SU-DHL-6 (cell line): ENCODE results near the gene MAGEA10.
"Not testable (repeated sequence)": the region's sequence is repeated elsewhere in the genome, so short reads cannot be mapped to it uniquely, and the experiment has no call there.

ENCODE experiments used
- H2AFZ ChIP-seq: fragments of 200-600 bp; sonication (generic); 2 replicates; pipeline ENCODE4 v1.6.1; 2014; ENCODE audit warnings: low read depth, mild to moderate bottlenecking, moderate library complexity, mixed read lengths, antibody characterized with exemption, low read length; ENCODE audit not compliant: severe bottlenecking
- H3F3A ChIP-seq: fragments of 200-600 bp; shearing (Covaris generic); 2 replicates; pipeline ENCODE4 v1.6.0; 2016; ENCODE audit warnings: antibody characterized with exemption, mild to moderate bottlenecking; ENCODE audit not compliant: insufficient read depth
- H3K27ac ChIP-seq: fragments of 200-600 bp; sonication (generic); 2 replicates; pipeline ENCODE4 v1.5.1; 2016; ENCODE audit warnings: low read depth, mild to moderate bottlenecking, low read length, moderate library complexity, mixed read lengths
- H3K27me3 ChIP-seq: fragments of 200-600 bp; sonication (generic), shearing (Covaris generic); 2 replicates; pipeline ENCODE4 v1.6.0; 2014; ENCODE audit warnings: mild to moderate bottlenecking, low read length
- H3K36me3 ChIP-seq: fragments of 200-600 bp; sonication (generic); 2 replicates; pipeline ENCODE4 v1.6.1; 2014; ENCODE audit warnings: mild to moderate bottlenecking, low read length, mixed read lengths
- H3K4me2 ChIP-seq: fragments of 300-600, 200-600 bp; shearing (Covaris generic), sonication (generic); 2 replicates; pipeline ENCODE4 v1.6.0; 2014; ENCODE audit warnings: low read length, low read depth, mild to moderate bottlenecking; ENCODE audit not compliant: poor library complexity, severe bottlenecking
- H3K4me3 ChIP-seq: fragments of 200-600 bp; sonication (generic); 2 replicates; pipeline ENCODE4 v1.5.1; 2014; ENCODE audit warnings: antibody characterized with exemption, low read length, mild to moderate bottlenecking, mixed read lengths; ENCODE audit not compliant: insufficient read depth, poor library complexity, severe bottlenecking
- H3K79me2 ChIP-seq: fragments of 200-600 bp; sonication (generic); 2 replicates; pipeline ENCODE4 v1.6.1; 2014; ENCODE audit warnings: mild to moderate bottlenecking, low read length, moderate library complexity; ENCODE audit not compliant: insufficient read depth
- H3K9ac ChIP-seq: fragments of 200-600 bp; sonication (generic); 2 replicates; pipeline ENCODE4 v1.7.0; 2014; ENCODE audit warnings: mild to moderate bottlenecking, low read length
- H3K9me2 ChIP-seq: fragments of 200-600 bp; sonication (generic); replicated peaks from 2 replicates; pipeline ENCODE4 v1.6.1; 2014; ENCODE audit warnings: low read length; ENCODE audit not compliant: insufficient read depth
- H3K9me3 ChIP-seq: fragments of 200-600 bp; sonication (generic); 2 replicates; pipeline ENCODE4 v1.6.1; 2014; ENCODE audit warnings: low read length, mixed read lengths; ENCODE audit not compliant: insufficient read depth
- H4K20me1 ChIP-seq: fragments of 200-600 bp; sonication (generic); 2 replicates; pipeline ENCODE4 v1.6.1; 2014; ENCODE audit warnings: low read depth, mild to moderate bottlenecking, antibody characterized with exemption, low read length, moderate library complexity, mixed read lengths
- CTCF ChIP-seq: fragments of 200-600 bp; sonication (generic); IDR thresholded peaks from one replicate; pipeline ENCODE4 v1.5.1; 2017; ENCODE audit warnings: antibody characterized with exemption, mild to moderate bottlenecking, low read length, moderate library complexity; ENCODE audit not compliant: insufficient read depth, poor library complexity, severe bottlenecking
- EZH2phosphoT487 ChIP-seq: fragments of 200-600 bp; sonication (generic), shearing (Covaris generic); conservative IDR thresholded peaks from 2 replicates; pipeline ENCODE4 v1.6.1; 2018; ENCODE audit warnings: mild to moderate bottlenecking, antibody characterized with exemption, low read length, moderate library complexity, mixed read lengths

Gene MAGEA10

GRCh38 chrX:152138388-152138784, at the start of gene MAGEA10:
MAGEA10 (minus strand) TSS chrX:152138577; CDS start chrX:152135620, 2,957 bp downstream.
- Histone ChIP-seq H3K27ac (no peak within 1 kb of the TSS), H3F3A (no peaks in the 10 kb centered on the region), H3K4me2 (no peak within 1 kb of the TSS), H3K27me3 (no peaks in the 10 kb centered on the region), H3K9ac (no peak within 1 kb of the TSS), H3K36me3 (no peaks in the 10 kb centered on the region), H3K9me3 (no peaks in the 10 kb centered on the region), H3K79me2 (no peaks in the 10 kb centered on the region), H3K9me2 (no peaks in the 10 kb centered on the region), H3K4me3 (no peak within 1 kb of the TSS), H4K20me1 (no peaks in the 10 kb centered on the region), H2AFZ (no peak within 1 kb of the TSS)
- TF ChIP-seq EZH2phosphoT487: no peak
- no peak for TF ChIP-seq CTCF

DNA sequence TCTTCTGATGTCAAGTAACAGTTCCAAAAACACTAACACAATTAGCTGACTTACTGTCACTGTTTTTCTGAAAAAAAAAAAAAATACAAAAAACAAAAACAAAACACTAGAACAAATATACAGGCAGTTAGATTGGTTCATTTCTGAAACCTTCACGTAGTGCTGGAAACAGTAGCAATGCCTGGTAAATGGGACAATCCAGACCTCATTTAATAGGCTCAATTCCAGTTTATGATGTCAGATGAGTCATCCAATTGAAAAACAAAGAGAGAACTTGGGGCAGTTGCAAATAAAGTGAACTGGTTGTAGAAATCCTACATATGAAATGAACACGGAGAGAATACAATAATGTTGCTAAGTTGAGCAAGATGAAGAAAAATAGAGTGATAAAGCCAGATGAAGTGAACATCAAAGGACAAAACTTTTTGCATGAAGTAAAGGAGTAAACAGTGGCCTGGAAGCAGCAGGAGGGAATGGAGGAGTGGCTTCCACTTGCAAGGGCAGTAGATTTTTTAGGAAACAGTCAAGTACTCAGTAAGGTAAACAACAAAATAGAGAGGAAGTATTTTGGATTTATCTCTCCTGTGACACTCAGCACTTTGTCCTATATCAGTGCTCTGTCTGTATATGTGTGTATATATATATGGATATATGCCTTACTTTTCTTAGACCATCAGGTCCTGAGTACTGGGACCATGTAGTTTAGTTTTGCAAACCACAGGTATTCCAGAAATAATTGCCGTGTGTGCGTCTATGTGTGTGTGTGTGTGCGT, 39.3 kb upstream of the MAGEA10 start:
- TF ChIP-seq EZH2phosphoT487: no peak
- TF ChIP-seq CTCF: no peak
- Histone ChIP-seq H3K4me2 (no peak overlapping the region), H3K27ac (no peak overlapping the region), H4K20me1 (no peaks in the 10 kb centered on the region), H3K9me3 (no peaks in the 10 kb centered on the region), H2AFZ (no peak overlapping the region), H3K27me3 (no peaks in the 10 kb centered on the region), H3K4me3 (no peak overlapping the region), H3K9ac (no peak overlapping the region), H3K9me2 (no peaks in the 10 kb centered on the region), H3K79me2 (no peaks in the 10 kb centered on the region), H3F3A (no peaks in the 10 kb centered on the region), H3K36me3 (no peaks in the 10 kb centered on the region)

GRCh38 chrX:152177052-152177451, 38.7 kb upstream of the MAGEA10 start:
- no peak overlapping the region for H2AFZ ChIP-seq
- no peak overlapping the region for H3K27ac ChIP-seq
- TF ChIP-seq CTCF (no peak), EZH2phosphoT487 (no peak)
- no peaks in the 10 kb centered on the region for H3K9me2 ChIP-seq
- no peaks in the 10 kb centered on the region for H3K79me2 ChIP-seq
- H3K36me3 ChIP-seq: no peaks in the 10 kb centered on the region
- no peak overlapping the region for H3K9ac ChIP-seq
- H3K27me3 ChIP-seq: no peaks in the 10 kb centered on the region
- H3F3A ChIP-seq: no peaks in the 10 kb centered on the region
- H3K9me3 ChIP-seq: no peaks in the 10 kb centered on the region
- no peak overlapping the region for H3K4me2 ChIP-seq
- no peaks in the 10 kb centered on the region for H4K20me1 ChIP-seq
- no peak overlapping the region for H3K4me3 ChIP-seq

DNA sequence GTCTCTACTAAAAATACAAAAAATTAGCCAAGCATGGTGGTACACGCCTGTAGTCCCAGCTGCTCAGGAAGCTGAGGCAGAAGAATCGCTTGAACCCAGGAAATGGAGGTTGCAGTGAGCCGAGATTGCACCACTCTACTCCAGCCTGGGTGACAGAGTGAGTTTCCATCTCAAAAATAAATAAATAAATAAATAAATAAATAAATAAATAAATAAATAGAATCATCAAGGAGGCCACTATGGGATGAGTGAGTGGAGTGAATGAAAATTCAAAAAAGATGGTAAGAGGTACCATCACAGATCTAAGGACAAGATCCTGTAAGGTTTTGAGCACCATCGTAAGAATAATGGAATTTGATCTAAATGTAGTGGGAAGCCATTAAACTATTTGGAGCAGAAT, 37.5 kb upstream of the MAGEA10 start:
- not testable (repeated sequence) for H2AFZ ChIP-seq, H3F3A ChIP-seq, H3K4me3 ChIP-seq, H3K9me3 ChIP-seq, H4K20me1 ChIP-seq, H3K79me2 ChIP-seq, H3K36me3 ChIP-seq, H3K4me2 ChIP-seq, H3K27me3 ChIP-seq, H3K9me2 ChIP-seq, H3K9ac ChIP-seq, H3K27ac ChIP-seq

DNA sequence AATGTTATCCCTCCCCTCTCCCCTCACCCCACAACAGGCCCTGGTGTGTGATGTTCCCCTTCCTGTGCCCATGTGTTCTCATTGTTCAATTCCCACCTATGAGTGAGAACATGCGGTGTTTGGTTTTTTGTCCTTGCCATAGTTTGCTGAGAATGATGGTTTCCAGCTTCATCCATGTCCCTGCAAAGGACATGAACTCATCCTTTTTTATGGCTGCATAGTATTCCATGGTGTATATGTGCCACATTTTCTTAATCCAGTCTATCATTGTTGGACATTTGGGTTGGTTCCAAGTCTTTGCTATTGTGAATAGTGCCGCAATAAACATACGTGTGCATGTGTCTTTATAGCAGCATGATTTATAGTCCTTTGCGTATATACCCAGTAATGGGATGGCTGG, 35.5 kb upstream of the MAGEA10 start:
- H3K79me2 ChIP-seq, H2AFZ ChIP-seq, H3K4me3 ChIP-seq, H3K36me3 ChIP-seq, H3K4me2 ChIP-seq, H3K9me3 ChIP-seq, H4K20me1 ChIP-seq, H3K9ac ChIP-seq, H3F3A ChIP-seq, H3K27me3 ChIP-seq, H3K27ac ChIP-seq, H3K9me2 ChIP-seq: not testable (repeated sequence)
